WTC11 (cell line): ENCODE data around the gene ARVCF. TPM values are rescaled to one million over a fixed set of nuclear protein-coding genes. Genes with fewer than 3 reads are reported as not detected.

Experiments
- ATAC-seq: fragments of 200-7000 bp; cut with Tn5 transposase; 2 replicates; pipeline ENCODE4 v1.10.0; 2021; ENCODE audit warnings: mild to moderate bottlenecking, moderate library complexity
- CTCF ChIA-PET: fragments of 300-600 bp; sonication (Branson Sonifier 250); formaldehyde crosslinking; loops from one replicate; lab custom pipeline; 2021; ENCODE audit warnings: antibody characterized with exemption; lab: Charles Lee
- POLR2A ChIA-PET: fragments of 350-600 bp; sonication (Branson Sonifier 250); formaldehyde crosslinking; loops from one replicate; lab custom pipeline; 2021; ENCODE audit warnings: antibody characterized with exemption; lab: Charles Lee
- DNase-seq: peaks from one replicate; pipeline ENCODE4 v3.0.0; 2021; ENCODE audit warnings: low spot score
- H3K27ac Mint-ChIP-seq: 2 replicates; pipeline ENCODE4 v1.8.0; 2021; ENCODE audit warnings: mixed read lengths
- H3K27me3 Mint-ChIP-seq: 2 replicates; pipeline ENCODE4 v1.8.0; 2021; ENCODE audit warnings: low read depth, mild to moderate bottlenecking, moderate library complexity, mixed read lengths
- H3K36me3 Mint-ChIP-seq: 2 replicates; pipeline ENCODE4 v1.8.0; 2021; ENCODE audit warnings: mixed read lengths
- H3K4me1 Mint-ChIP-seq: 2 replicates; pipeline ENCODE4 v1.8.0; 2022; ENCODE audit warnings: mixed read lengths
- H3K4me3 Mint-ChIP-seq: 2 replicates; pipeline ENCODE4 v1.8.0; 2021; ENCODE audit warnings: mild to moderate bottlenecking, moderate library complexity, mixed read lengths
- H3K9me3 Mint-ChIP-seq: 2 replicates; pipeline ENCODE4 v1.8.0; 2021; ENCODE audit warnings: mixed read lengths
- ARID4B ChIP-seq: sonication (generic); formaldehyde crosslinking; IDR thresholded peaks from 2 replicates; pipeline ENCODE4 v1.8.0; 2023; ENCODE audit warnings: missing genetic modification reagents, mild to moderate bottlenecking, borderline replicate concordance
- CREB1 ChIP-seq: sonication (generic); formaldehyde crosslinking; IDR thresholded peaks from 2 replicates; pipeline ENCODE4 v1.8.0; 2023; ENCODE audit warnings: mild to moderate bottlenecking, missing genetic modification reagents
- CREM ChIP-seq: sonication (generic); formaldehyde crosslinking; IDR thresholded peaks from 2 replicates; pipeline ENCODE4 v1.8.1; 2022; ENCODE audit warnings: mild to moderate bottlenecking, missing genetic modification reagents, moderate library complexity
- E2F5 ChIP-seq: sonication (generic); formaldehyde crosslinking; IDR thresholded peaks from 2 replicates; pipeline ENCODE4 v1.8.1; 2022; ENCODE audit warnings: mild to moderate bottlenecking, moderate library complexity, missing genetic modification reagents
- EMX1 ChIP-seq: fragments of 250-450 bp; sonication (Bioruptor Pico); IDR thresholded peaks from 2 replicates; pipeline ENCODE4 v1.8.0; 2021; ENCODE audit warnings: mild to moderate bottlenecking
- FOXJ3 ChIP-seq: sonication (generic); formaldehyde crosslinking; IDR thresholded peaks from 2 replicates; pipeline ENCODE4 v1.9.0; 2021; ENCODE audit warnings: missing genetic modification reagents, mild to moderate bottlenecking, borderline replicate concordance
- FOXP4 ChIP-seq: sonication (generic); formaldehyde crosslinking; IDR thresholded peaks from 2 replicates; pipeline ENCODE4 v1.8.0; 2022; ENCODE audit warnings: mild to moderate bottlenecking, missing genetic modification reagents
- GTF2I ChIP-seq: fragments of 250-450 bp; sonication (Bioruptor Pico); conservative IDR thresholded peaks from 2 replicates; pipeline ENCODE4 v1.4.0; 2021; ENCODE audit warnings: mild to moderate bottlenecking
- HMGA2 ChIP-seq: fragments of 250-450 bp; sonication (Bioruptor Pico); IDR thresholded peaks from 2 replicates; pipeline ENCODE4 v1.4.0; 2021; ENCODE audit warnings: mild to moderate bottlenecking, moderate library complexity
- HMGXB4 ChIP-seq: sonication (generic); formaldehyde crosslinking; IDR thresholded peaks from 2 replicates; pipeline ENCODE4 v1.8.1; 2023; ENCODE audit warnings: mild to moderate bottlenecking, moderate library complexity, missing genetic modification reagents
- MYBL2 ChIP-seq: sonication (generic); formaldehyde crosslinking; IDR thresholded peaks from 2 replicates; pipeline ENCODE4 v1.8.1; 2023; ENCODE audit warnings: mild to moderate bottlenecking, moderate library complexity, missing genetic modification reagents
- NR1H2 ChIP-seq: sonication (generic); formaldehyde crosslinking; IDR thresholded peaks from 2 replicates; pipeline ENCODE4 v1.9.0; 2021; ENCODE audit warnings: mild to moderate bottlenecking, moderate library complexity, missing genetic modification reagents
- RELA ChIP-seq: sonication (generic); formaldehyde crosslinking; IDR thresholded peaks from 2 replicates; pipeline ENCODE4 v1.8.1; 2022; ENCODE audit warnings: missing genetic modification reagents, mild to moderate bottlenecking, borderline replicate concordance
- USF2 ChIP-seq: sonication (generic); formaldehyde crosslinking; IDR thresholded peaks from 2 replicates; pipeline ENCODE4 v1.8.1; 2023; ENCODE audit warnings: mild to moderate bottlenecking, missing genetic modification reagents, moderate library complexity
- ZNF121 ChIP-seq: sonication (generic); formaldehyde crosslinking; IDR thresholded peaks from 2 replicates; pipeline ENCODE4 v1.8.0; 2023; ENCODE audit warnings: missing genetic modification reagents
- ZNF416 ChIP-seq: fragments of 250-450 bp; sonication (Bioruptor Pico); IDR thresholded peaks from 2 replicates; pipeline ENCODE4 v1.9.0; 2021; ENCODE audit warnings: mild to moderate bottlenecking, inconsistent platforms
- total RNA-seq: library from RNA; stranded (reverse); gene quantifications from 3 replicates; pipeline ENCODE4 v1.2.3, GENCODE V29; 2021

Gene ARVCF
- total RNA-seq, 1 experiment from 2014 or later, result 65.4 TPM

- no peaks in the 10 kb centered on the region for H3K36me3 Mint-ChIP-seq
- no peak overlapping the region for H3K27ac Mint-ChIP-seq
- ChIA-PET POLR2A (no interaction called here), CTCF (interaction anchor here (0.8 to 1.0 kb wide), 3 partner anchors 28 to 67 kb away, joined by 3 to 6 read pairs (median 3); no protein-coding TSS in a partner anchor)
- peak overlapping the region; percentile 84 for H3K4me3 Mint-ChIP-seq
- ATAC-seq (no peak), DNase-seq (no peak)
- TF ChIP-seq ZNF416 (CRISPR knock-in tag) (no peak), GTF2I (no peak), E2F5 (no peak), FOXJ3 (CRISPR knock-in tag) (no peak), USF2 (CRISPR knock-in tag) (no peak), EMX1 (CRISPR knock-in tag) (no peak), CREB1 (CRISPR knock-in tag) (no peak), CREM (no peak)
- H3K9me3 Mint-ChIP-seq, result no peaks in the 10 kb centered on the region
- H3K4me1 Mint-ChIP-seq, result peaks cover 14% of the 10 kb centered on the region
- H3K27me3 Mint-ChIP-seq, result peaks cover 55% of the 10 kb centered on the region
Measured at GRCh38 chr22:20017622-20017958, 967 bp upstream of the ARVCF start.

GRCh38 chr22:20015971-20016733, 471 bp downstream of the ARVCF start:
- peak; percentile 6 for ATAC-seq
- ChIA-PET POLR2A (interaction anchor here (1.2 kb wide), 1 partner anchor 63 kb away, joined by 3 read pairs; no protein-coding TSS in a partner anchor), CTCF (interaction anchor here (0.6 to 6.5 kb wide), 9 partner anchors 15 to 285 kb away, joined by 3 to 181 read pairs (median 4); no protein-coding TSS in a partner anchor)
- TF ChIP-seq RELA (CRISPR knock-in tag) (peak; percentile 37; the same call in 1 of the 2 replicates), HMGXB4 (CRISPR knock-in tag) (peak; percentile 22; the same call in 1 of the 2 replicates), NR1H2 (CRISPR knock-in tag) (no peak), HMGA2 (CRISPR knock-in tag) (no peak), MYBL2 (CRISPR knock-in tag) (0 out of 2 replicates have a peak, but pooled peaks have one; percentile 6), FOXP4 (CRISPR knock-in tag) (peak; percentile 19; the same call in 1 of the 2 replicates), ARID4B (0 out of 2 replicates have a peak, but pooled peaks have one; percentile 28), ZNF121 (CRISPR knock-in tag) (peak; percentile 55; the same call in 1 of the 2 replicates)
- DNase-seq, result peak; percentile 69
- Mint-ChIP-seq H3K27ac (no peak overlapping the region), H3K4me1 (peaks cover 8% of the 10 kb centered on the region), H3K4me3 (no peak overlapping the region), H3K27me3 (peaks cover 52% of the 10 kb centered on the region), H3K9me3 (no peaks in the 10 kb centered on the region), H3K36me3 (no peaks in the 10 kb centered on the region)
